ENCODE results near the gene HCN4. TPM values are rescaled to one million over a fixed set of nuclear protein-coding genes. Genes with fewer than 3 reads are reported as not detected.

Gene HCN4
- total RNA-seq, 4 donors from 2014 or later, result not detected

- Histone ChIP-seq H3K4me3 (no peak overlapping the region), H3K36me3 (no peaks in the 10 kb centered on the region), H3K4me1 (no peaks in the 10 kb centered on the region), H3K27me3 (no peaks in the 10 kb centered on the region), H3K9me3 (peaks cover 0 to 11% (median 0%) of the 10 kb centered on the region in 4 donors), H3K27ac (no peak overlapping the region)
- TF ChIP-seq CTCF (IDR thresholded peaks at IDR 0.05) (no peak), EP300 (IDR thresholded peaks at IDR 0.05) (no peak), POLR2A (IDR thresholded peaks at IDR 0.05) (no peak)
- no peak for DNase-seq (ENCODE audit: low spot score in 2 of 2)
- WGBS, 2 donors, result 77 to 79% methylated on average over 13 to 14 of the region's 14 CpGs
These were observed 26.7 kb downstream of the HCN4 start for GRCh38 chr15:73341886-73342600.

- Histone ChIP-seq H3K9me3 (peaks cover 0 to 11% (median 0%) of the 10 kb centered on the region in 4 donors), H3K4me1 (no peaks in the 10 kb centered on the region), H3K36me3 (no peaks in the 10 kb centered on the region), H3K4me3 (no peak overlapping the region), H3K27me3 (no peaks in the 10 kb centered on the region), H3K27ac (no peak overlapping the region)
- 77 to 83% methylated on average over 9 of the region's 9 CpGs for whole genome bisulfite sequencing, 2 donors
- DNase-seq (ENCODE audit: low spot score in 2 of 2), result no peak
- TF ChIP-seq CTCF (IDR thresholded peaks at IDR 0.05), result no peak
- TF ChIP-seq POLR2A (IDR thresholded peaks at IDR 0.05), result no peak
- TF ChIP-seq EP300 (IDR thresholded peaks at IDR 0.05), result no peak
These were observed 28.1 kb downstream of the HCN4 start for GRCh38 chr15:73340502-73341192.

- H3K27ac ChIP-seq, result no peak overlapping the region
- no peaks in the 10 kb centered on the region for H3K4me1 ChIP-seq
- no peaks in the 10 kb centered on the region for H3K27me3 ChIP-seq
- TF ChIP-seq CTCF (IDR thresholded peaks at IDR 0.05), result no peak
- TF ChIP-seq POLR2A (IDR thresholded peaks at IDR 0.05), result no peak
- no peak for TF ChIP-seq EP300 (IDR thresholded peaks at IDR 0.05)
- H3K9me3 ChIP-seq, result peaks cover 0 to 11% (median 0%) of the 10 kb centered on the region in 4 donors
- 72 to 84% methylated on average over 9 of the region's 9 CpGs for WGBS, 2 donors
- DNase-seq (ENCODE audit: low spot score in 2 of 2), result no peak
- H3K4me3 ChIP-seq, result no peak overlapping the region
- H3K36me3 ChIP-seq, result no peaks in the 10 kb centered on the region
These were observed 30.0 kb downstream of the HCN4 start for GRCh38 chr15:73338606-73339374.

GRCh38 chr15:73338058-73338457 lies 30.7 kb downstream of the HCN4 start:
- Histone ChIP-seq H3K9me3 (peaks cover 0 to 5% (median 0%) of the 10 kb centered on the region in 4 donors), H3K27me3 (no peaks in the 10 kb centered on the region), H3K27ac (no peak overlapping the region), H3K36me3 (no peaks in the 10 kb centered on the region), H3K4me1 (no peaks in the 10 kb centered on the region), H3K4me3 (no peak overlapping the region)
- 82 to 83% methylated on average over 6 of the region's 6 CpGs for WGBS, 2 donors
- TF ChIP-seq EP300 (IDR thresholded peaks at IDR 0.05) (no peak), CTCF (IDR thresholded peaks at IDR 0.05) (no peak), POLR2A (IDR thresholded peaks at IDR 0.05) (no peak)
- DNase-seq (ENCODE audit: low spot score in 2 of 2), result no peak

Data from tibial nerve (tissue), 4 donors.